Measurements from ENCODE around the gene CLASP1. TPM values are rescaled to one million over a fixed set of nuclear protein-coding genes. Genes with fewer than 3 reads are reported as not detected.

CLASP1 gene
- total and polyA plus RNA-seq, 2 of the 8 experiments (the other 6 are each of a cell fraction or from before 2014, with no cell fraction given): 7.3 to 53.9 TPM

DNA sequence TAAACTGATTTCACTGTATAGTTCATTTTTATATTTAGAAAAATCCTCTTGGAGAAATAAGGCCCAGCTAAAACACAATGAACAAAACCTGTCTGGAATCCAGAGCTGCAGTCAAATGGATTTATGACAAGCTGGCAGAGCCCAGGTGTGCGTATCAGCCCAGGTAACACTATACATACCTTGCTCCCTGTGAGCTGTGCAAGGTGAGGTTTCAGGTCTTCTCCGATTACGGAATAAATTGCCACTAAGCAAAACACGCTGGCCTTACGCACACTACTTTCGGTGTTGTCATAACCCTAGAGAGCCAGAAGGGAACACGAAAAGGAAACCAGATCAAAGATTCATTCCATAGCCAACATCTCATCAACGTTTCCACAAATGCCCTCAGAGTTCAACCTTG lies 302.4 kb downstream of the CLASP1 start:
- Histone ChIP-seq H4K8ac (ENCODE audit: extremely low read depth, insufficient read depth, low read length) (no peak overlapping the region), H3K36me3 (ENCODE audit: control insufficient read depth in 2 of 4, insufficient read depth in 4 of 4, low read length in 3 of 4) (peaks cover 6 to 36% (median 26%) of the 10 kb centered on the region in 4 experiments; a peak in 7 of 8 replicates), H2AK5ac (ENCODE audit: low read depth, low read length) (no peak overlapping the region), H3K79me2 (ENCODE audit: control insufficient read depth in 1 of 2, insufficient read depth in 2 of 2, low read length in 2 of 2) (no peaks in the 10 kb centered on the region), H3K56ac (replicated peaks; ENCODE audit: insufficient read length, low read depth, low read length) (no peak overlapping the region), H3K4me2 (ENCODE audit: insufficient read depth in 1 of 2, low read depth in 2 of 2, low read length in 2 of 2) (no peak overlapping the region), H4K91ac (replicated peaks; ENCODE audit: insufficient read length, low read length) (no peak overlapping the region), H2BK5ac (ENCODE audit: low read depth, low read length) (no peak overlapping the region), H3K14ac (ENCODE audit: insufficient read length) (no peak overlapping the region), H3K23ac (ENCODE audit: insufficient read length) (no peak overlapping the region), H4K20me1 (replicated peaks in 1 of 2; ENCODE audit: control insufficient read depth in 1 of 2, insufficient read depth in 2 of 2, low read length in 2 of 2) (peaks cover 2 to 4% of the 10 kb centered on the region in 2 experiments), H3K23me2 (ENCODE audit: low read depth, low read length) (no peaks in the 10 kb centered on the region), H3K4me1 (replicated peaks in 1 of 4; ENCODE audit: control insufficient read depth in 3 of 4, insufficient read depth in 4 of 4, low read length in 3 of 4) (no peaks in the 10 kb centered on the region), H3K9me3 (ENCODE audit: insufficient read depth in 2 of 2, low read depth in 1 of 2, low read length in 1 of 2) (no peaks in the 10 kb centered on the region), H3K79me1 (ENCODE audit: low read depth, low read length) (no peaks in the 10 kb centered on the region; the same call in 1 of the 2 replicates), H3K18ac (ENCODE audit: extremely low read depth, low read length) (no peak overlapping the region), H2BK120ac (replicated peaks; ENCODE audit: low read depth, low read length) (no peak overlapping the region), H2AFZ (ENCODE audit: low read length) (no peak overlapping the region), H4K5ac (ENCODE audit: insufficient read length, low read depth, low read length) (no peak overlapping the region), H3K4ac (replicated peaks; ENCODE audit: insufficient read length, low read depth, low read length) (no peak overlapping the region), H2BK20ac (ENCODE audit: low read length) (no peak overlapping the region), H3K4me3 (ENCODE audit: extremely low read depth in 1 of 4, insufficient read depth in 2 of 4, low read depth in 3 of 4, low read length in 4 of 4) (no peak overlapping the region), H3K27me3 (replicated peaks in 1 of 4; ENCODE audit: control insufficient read depth in 3 of 4, extremely low read depth in 1 of 4, insufficient read depth in 3 of 4, low read length in 3 of 4) (no peaks in the 10 kb centered on the region), H2BK12ac (ENCODE audit: low read depth, low read length) (no peak overlapping the region), H2BK15ac (ENCODE audit: low read length) (no peak overlapping the region), H3K9ac (replicated peaks in 1 of 4; ENCODE audit: extremely low read depth in 1 of 4, low read depth in 3 of 4, low read length in 3 of 4) (no peak overlapping the region), H3K27ac (ENCODE audit: low read depth, low read length) (no peak overlapping the region)
- FAIRE-seq (no peak), DNase-seq (ENCODE audit: low read depth in 1 of 2, low spot score in 2 of 2) (no peak)
- POLR2A ChIA-PET (ENCODE audit: partially characterized antibody): interaction anchor here (1.3 kb wide), 1 partner anchor 272 kb away, joined by 3 read pairs; no protein-coding TSS in a partner anchor
- TF ChIP-seq BACH1 (IDR thresholded peaks at IDR 0.05; ENCODE audit: low read length): no peak
- TF ChIP-seq SUZ12 (IDR thresholded peaks at IDR 0.05; ENCODE audit: low read length): no peak
- TF ChIP-seq, protein P1, sequence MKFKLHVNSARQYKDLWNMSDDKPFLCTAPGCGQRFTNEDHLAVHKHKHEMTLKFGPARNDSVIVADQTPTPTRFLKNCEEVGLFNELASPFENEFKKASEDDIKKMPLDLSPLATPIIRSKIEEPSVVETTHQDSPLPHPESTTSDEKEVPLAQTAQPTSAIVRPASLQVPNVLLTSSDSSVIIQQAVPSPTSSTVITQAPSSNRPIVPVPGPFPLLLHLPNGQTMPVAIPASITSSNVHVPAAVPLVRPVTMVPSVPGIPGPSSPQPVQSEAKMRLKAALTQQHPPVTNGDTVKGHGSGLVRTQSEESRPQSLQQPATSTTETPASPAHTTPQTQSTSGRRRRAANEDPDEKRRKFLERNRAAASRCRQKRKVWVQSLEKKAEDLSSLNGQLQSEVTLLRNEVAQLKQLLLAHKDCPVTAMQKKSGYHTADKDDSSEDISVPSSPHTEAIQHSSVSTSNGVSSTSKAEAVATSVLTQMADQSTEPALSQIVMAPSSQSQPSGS (IDR thresholded peaks at IDR 0.05; ENCODE audit: low read length): no peak
- no peak for TF ChIP-seq ASH2L (IDR thresholded peaks at IDR 0.05; ENCODE audit: low read length)
- CTCF ChIA-PET (ENCODE audit: partially characterized antibody): interaction anchor here (0.9 to 2.5 kb wide), 6 partner anchors 8 to 263 kb away, joined by 3 to 8 read pairs (median 4); no protein-coding TSS in a partner anchor
- 95% methylated on average over 8 of the region's 8 CpGs; no CpG with 5 or more reads in 1 of the 2 experiments for WGBS, 2 experiments (ENCODE audit: extremely low coverage in 1 of 2, insufficient coverage in 1 of 2, insufficient read length in 1 of 2, insufficient replicate concordance in 2 of 2, low coverage in 1 of 2, low lambda C conversion rate in 2 of 2, missing lambda C conversion rate in 1 of 2)

Measured in H1 (cell line).